GM18511 (cell line): ENCODE measurements around the gene TIAL1.
"Not testable (repeated sequence)": the region's sequence is repeated elsewhere in the genome, so short reads cannot be mapped to it uniquely, and the experiment has no call there.

ENCODE experiments used
- ATAC-seq: cut with Tn5 transposase; IDR thresholded peaks from one replicate; pipeline ENCODE4 v1.9.1; 2021; ENCODE audit warnings: mild to moderate bottlenecking, moderate library complexity; ENCODE audit not compliant: unreplicated experiment

TIAL1 gene

DNA sequence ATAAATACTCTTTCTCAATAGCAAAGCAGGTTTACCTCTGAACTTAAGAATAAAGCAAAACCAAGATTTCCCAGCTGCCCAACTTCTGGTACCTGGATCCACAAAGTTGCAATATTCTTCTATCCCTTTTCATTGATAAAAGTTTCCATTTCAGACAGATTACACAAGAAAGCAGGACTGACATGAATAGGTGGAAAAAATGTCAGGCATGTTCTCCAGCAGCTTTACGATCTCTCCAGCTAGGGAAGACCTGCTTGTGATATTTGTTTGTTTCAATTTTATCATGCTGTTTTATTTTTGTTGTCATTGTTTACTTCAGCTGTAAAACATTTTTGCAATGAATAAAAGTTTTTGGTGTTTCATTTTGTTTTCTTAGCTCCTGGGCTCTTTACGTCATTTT is 63.3 kb downstream of the TIAL1 start:
- no peak for ATAC-seq

DNA sequence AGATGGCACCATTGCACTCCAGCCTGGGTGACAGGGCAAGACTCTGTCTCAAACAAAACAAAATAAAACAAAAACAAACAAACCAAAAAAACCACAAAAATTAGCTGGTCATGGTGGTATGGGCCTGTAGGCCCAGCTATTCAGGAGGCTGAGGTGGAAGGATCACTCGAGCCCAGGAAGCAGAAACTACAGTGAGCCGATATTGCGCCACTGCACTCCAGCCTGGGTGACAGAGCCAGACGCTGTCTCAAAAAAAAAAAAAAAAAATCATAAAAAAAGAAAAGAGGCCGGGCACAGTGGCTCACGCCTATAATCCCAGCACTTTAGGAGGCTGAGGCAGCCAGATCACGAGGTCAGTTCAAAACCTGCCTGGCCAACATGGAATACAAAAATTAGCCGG is 64.0 kb downstream of the TIAL1 start:
- ATAC-seq = not testable (repeated sequence)

DNA sequence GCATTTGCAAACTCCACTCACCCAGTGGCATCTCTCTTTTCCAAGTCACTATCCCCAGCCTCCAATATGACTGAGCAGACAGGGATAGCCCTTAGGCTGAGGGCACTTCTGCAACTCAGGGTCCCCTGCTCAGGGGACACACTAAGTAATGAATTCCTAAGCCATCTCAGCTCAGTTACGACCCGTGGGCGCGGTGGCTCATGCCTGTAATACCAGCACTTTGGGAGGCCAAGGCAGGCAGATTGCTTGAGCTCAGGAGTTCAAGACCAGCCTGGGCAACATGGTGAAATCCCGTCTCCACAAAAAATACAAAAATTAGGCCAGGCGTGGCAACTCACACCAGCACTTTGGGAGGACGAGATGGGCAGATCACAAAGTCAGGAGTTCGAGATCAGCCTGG is 64.5 kb downstream of the TIAL1 start:
- not testable (repeated sequence) for ATAC-seq

DNA sequence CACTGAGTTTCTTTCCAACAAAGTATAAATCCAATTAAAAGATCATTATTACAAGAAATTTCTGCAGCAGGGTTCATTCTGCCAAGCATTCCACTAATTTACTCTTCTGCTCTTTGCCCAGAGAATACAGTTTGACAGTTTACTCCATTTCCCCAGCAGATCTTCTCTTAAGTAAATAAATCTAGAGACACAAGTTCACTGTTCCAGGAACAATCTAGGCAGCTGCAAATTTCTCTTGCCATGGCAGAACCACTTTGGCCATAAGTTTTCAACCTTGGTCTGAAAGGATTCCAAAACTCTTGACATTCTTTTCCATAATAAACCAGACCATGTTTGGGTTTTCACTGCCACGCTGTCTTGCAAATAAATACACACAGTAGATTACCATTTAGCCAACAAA is 65.7 kb downstream of the TIAL1 start:
- no peak for ATAC-seq

DNA sequence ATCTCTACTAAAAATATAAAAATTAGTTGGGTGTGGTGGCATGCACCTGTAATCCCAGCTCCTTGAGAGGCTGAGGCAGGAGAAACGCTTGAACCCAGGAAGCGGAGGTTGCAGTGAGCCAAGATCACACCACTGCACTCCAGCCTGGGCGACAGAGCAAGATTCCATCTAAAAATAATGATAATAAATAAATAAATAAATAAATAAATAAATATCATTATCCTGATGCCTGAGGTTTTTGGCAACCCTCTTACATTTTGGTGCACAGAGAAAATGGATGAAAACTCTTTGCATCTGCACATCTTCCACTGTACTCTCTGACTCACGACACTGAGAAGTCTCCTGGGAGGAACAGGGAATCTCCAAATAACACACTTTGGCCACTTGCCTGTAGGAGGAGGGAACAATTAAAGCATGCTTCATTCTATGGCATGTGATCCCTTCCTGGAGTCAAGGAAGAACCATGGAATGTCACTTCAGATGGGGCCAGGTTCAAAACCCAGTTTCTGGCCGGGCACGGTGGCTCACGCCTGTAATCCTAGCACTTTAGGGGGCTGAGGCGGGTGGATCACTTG is 68.0 kb downstream of the TIAL1 start:
- ATAC-seq = not testable (repeated sequence)

DNA sequence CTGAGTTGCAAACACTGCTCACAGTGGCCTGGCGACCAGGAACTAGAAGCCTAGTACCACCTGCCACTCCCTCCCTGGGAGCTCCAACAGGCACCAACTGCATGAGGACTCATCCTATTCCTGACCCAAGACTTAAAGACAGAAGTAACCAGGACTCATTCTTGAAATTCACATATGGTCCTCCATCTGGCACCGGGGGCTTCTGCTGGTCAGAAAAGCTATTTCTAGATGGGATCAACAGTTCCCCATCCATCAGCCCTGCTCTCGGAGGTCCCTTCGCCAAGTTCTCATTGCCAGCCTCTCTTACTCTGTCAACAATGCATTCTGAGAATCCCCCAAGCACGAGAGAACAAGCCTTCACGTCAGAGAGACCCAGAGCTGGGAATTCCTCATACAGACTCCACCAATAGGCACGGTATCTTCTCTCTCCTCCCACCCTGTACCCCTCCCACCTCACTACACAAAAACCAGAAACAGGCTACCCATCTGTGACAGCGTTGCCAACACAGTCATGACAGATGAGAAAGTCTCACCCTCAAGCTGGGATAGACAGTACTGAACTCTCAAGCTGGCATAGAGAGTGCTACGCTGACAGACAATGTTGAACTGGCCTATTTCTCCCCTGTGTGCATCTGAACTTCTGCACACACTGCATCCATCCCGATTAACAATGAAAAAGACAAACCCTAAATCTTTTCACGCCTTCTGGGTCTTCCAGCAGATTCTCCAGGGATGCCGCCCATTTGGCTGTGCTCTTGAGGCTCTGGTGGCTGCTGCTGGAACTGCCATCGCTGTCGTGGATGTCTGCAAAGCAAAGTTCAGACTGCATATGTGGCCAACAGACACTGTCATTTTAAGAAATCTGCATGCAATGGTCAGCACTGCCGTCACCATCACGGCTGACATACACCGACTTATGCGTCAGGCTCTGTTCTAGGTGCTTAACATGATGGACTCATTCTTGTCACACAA is 69.9 kb downstream of the TIAL1 start:
- ATAC-seq = no peak

DNA sequence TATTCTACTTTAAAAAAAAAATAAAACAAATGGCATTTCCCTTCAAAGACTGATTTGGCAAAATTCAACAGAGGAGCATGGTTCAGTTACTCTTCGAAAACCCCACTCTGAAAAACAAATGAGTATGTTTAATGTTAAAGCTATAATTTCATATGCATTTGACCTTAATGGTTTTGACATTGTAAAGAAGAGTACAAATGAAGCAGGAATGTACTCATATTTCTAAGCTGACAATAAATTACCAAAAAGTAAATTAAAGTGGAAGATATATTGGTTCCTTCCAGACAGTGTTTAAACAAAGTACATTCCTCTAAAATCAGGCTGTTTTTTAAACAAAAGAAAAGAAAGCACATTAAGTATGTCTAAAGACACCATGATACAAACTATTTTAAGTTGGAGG is 70.6 kb downstream of the TIAL1 start:
- no peak for ATAC-seq

DNA sequence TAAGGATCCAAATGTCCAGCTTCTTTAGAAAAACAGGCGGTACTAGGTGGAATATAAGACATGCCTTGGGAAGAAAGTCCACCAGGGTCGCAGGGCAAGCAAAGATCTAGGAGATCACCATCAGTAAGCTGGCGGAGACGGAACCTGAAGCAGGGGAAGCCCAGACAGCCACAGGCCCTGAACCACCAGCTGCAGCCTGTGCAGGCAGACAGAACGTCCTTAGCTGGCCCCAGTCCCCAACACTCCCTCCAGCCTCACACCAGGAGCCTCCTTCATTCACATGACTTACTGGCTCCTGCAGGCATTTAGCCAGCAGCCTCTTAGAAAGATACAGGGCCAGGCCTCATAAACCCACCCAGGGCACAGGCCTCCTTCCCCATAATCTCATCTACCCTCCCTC is 71.6 kb downstream of the TIAL1 start:
- no peak for ATAC-seq

DNA sequence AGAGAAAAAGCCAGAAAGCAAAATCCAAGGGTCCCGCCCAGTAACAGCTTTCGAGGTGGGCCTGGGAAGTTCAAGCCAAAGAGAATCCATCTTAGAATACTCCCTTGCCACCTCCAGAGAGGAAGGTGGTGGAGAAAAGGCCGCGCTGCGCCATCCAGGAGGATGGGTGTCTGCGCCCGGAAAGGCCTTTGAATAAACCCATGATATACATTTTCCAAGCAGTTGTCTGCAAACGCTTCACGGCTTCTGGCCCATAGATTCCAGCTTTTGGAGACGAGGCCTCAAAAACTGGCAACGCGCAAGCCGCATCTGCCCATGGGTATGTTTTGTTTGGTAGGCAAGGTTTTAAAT is 72.1 kb downstream of the TIAL1 start:
- no peak for ATAC-seq

DNA sequence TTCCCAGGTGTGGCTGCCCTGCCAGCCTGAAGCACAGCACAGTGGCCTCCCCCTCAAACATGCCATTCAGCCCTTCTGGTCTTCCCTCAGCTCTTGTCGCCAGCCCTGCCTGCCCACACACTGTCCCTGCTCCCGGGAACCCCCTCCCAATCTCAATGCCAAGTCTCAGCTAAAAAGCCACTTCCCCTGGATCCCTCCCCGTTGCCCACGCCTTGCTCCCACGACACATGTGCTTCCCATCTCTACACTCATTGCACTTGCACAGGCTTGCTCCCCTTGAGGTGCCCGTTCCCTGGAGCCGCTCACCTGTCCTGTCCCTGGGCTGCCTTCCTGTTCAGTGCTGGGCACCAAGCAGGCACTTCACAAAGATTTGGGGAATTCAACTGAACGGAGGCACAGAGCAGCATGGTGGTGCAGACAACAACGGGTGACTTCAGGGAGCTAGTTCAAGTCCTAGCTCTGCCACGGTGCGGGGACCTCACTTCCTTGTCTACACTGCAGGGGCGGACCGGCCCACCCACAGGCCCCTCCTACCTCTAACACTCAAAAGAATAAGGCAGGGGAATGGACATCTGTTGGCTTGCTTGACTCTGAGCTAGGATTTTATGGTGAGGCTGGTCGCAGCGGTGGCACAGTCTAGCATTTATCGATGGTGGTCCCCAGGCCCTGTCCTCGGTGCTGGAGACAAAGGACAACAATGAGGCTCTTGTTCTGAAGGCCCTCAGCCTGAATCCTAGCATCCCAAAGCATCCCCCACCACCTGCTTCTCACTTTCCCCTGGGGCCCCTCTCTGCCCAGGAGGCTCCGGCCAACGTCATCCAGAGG is 72.7 kb downstream of the TIAL1 start:
- no peak for ATAC-seq
